Occipital lobe (tissue), 2 donors: Measurements from ENCODE around the gene LIPE. TPM values are rescaled to one million over a fixed set of nuclear protein-coding genes. Genes with fewer than 3 reads are reported as not detected.

Experiments used
- DNase-seq: peaks from one replicate; lab custom pipeline; 2025; lab: John Stamatoyannopoulos, UW
- total RNA-seq: library from RNA; depleted of rRNA; stranded (reverse); fragments of >200 nt; gene quantifications from one replicate; pipeline ENCODE4 v1.2.3, GENCODE V29; 2014

The LIPE gene
- total RNA-seq, 1 donor from 2014 or later, result 9.2 TPM

- no peak for DNase-seq
Observed at GRCh38 chr19:42420055-42420544, 7.1 kb downstream of the LIPE start.

- no peak for DNase-seq
Observed at GRCh38 chr19:42419309-42419708, 7.9 kb downstream of the LIPE start.

- DNase-seq, result peak; percentile 69
Observed at GRCh38 chr19:42412661-42413076, 14.5 kb downstream of the LIPE start.

- DNase-seq, result peak; percentile 58
Observed at GRCh38 chr19:42412227-42412626, 15.0 kb downstream of the LIPE start.

- no peak for DNase-seq
Observed at GRCh38 chr19:42411581-42412178, 15.5 kb downstream of the LIPE start.

- no peak for DNase-seq
Observed at GRCh38 chr19:42410371-42410770, 16.8 kb downstream of the LIPE start.

- no peak for DNase-seq
Observed at GRCh38 chr19:42409477-42409876, 17.7 kb downstream of the LIPE start.

- DNase-seq, result no peak
Observed at GRCh38 chr19:42407816-42408175, 19.4 kb downstream of the LIPE start.

- DNase-seq, result no peak
Observed at GRCh38 chr19:42407085-42407815, 19.9 kb downstream of the LIPE start.

- DNase-seq, result no peak
Observed at GRCh38 chr19:42406111-42406510, 21.1 kb downstream of the LIPE start.

- DNase-seq, result no peak
Observed at GRCh38 chr19:42403586-42403985, 23.6 kb downstream of the LIPE start.

- DNase-seq, result no peak
Observed at GRCh38 chr19:42402376-42403116, 24.6 kb downstream of the LIPE start.

GRCh38 chr19:42401365-42402303 lies 25.6 kb downstream of the LIPE start:
- peak; percentile 53 for DNase-seq

GRCh38 chr19:42400404-42400803 lies 26.8 kb downstream of the LIPE start:
- no peak for DNase-seq

GRCh38 chr19:42397263-42398166 lies 29.7 kb downstream of the LIPE start:
- DNase-seq, result no peak

GRCh38 chr19:42396381-42397262 lies 30.6 kb downstream of the LIPE start:
- peak; percentile 99 for DNase-seq

GRCh38 chr19:42394751-42395150 lies 32.4 kb downstream of the LIPE start:
- DNase-seq, result no peak

GRCh38 chr19:42392165-42392564 lies 35.0 kb downstream of the LIPE start:
- DNase-seq, result no peak

- DNase-seq, result no peak
Observed at GRCh38 chr19:42389899-42390298, 37.3 kb downstream of the LIPE start, which contains the start of gene CNFN. CNFN (minus strand) TSS chr19:42390297; CDS start chr19:42389037, 1,260 bp downstream.
